CD4-positive, alpha-beta T cell treated with Interleukin-4 for 4 hours (primary cell): ENCODE data around the gene DNAJC25.
"Not testable (repeated sequence)": the region's sequence is repeated elsewhere in the genome, so short reads cannot be mapped to it uniquely, and the experiment has no call there.

Experiments
- DNase-seq: peaks from one replicate; pipeline ENCODE4 v3.0.0-alpha.2; 2020

Gene DNAJC25

GRCh38 chr9:111628411-111628810 lies 2.7 kb upstream of the DNAJC25 start:
- no peak for DNase-seq

DNA sequence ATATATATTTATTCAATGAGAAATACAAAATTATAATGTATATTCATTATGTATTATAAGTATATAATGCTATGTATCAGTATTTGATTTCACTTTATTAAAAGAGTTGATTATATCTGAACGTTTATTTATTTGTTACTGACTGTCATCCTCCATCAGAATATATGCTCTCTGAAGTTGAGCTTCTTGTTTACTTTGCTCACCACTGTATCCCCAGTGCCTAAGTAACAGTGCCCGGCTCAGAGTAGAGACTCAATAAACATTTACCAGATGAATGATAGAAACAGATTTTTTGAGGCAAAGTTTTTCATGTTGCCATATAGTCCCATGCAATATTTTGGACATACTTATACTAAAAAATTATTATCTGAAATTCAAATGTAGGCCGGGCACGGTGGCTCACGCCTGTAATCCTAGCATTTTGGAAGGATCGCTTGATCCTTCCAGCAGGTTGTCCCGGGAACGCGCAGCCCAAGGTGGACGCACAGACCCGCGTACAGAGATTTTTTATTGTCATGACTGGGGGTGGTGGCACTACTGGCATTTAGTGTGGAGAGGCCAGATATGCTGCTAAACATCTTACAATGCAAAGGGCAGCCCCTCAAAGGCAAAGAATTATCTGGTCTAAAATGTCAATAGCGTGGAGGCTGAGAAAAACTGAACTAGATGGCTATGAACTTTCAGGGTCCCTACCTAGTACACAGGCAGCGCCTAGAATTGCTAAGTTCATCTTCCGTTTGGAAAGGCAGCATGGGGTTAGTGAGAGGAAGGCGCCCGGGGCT lies 761 bp upstream of the DNAJC25 start:
- no peak for DNase-seq

- DNase-seq, result no peak
Measured at GRCh38 chr9:111630964-111631213, 245 bp upstream of the DNAJC25 start.

GRCh38 chr9:111632060-111632459 lies 926 bp downstream of the DNAJC25 start:
- no peak for DNase-seq

DNA sequence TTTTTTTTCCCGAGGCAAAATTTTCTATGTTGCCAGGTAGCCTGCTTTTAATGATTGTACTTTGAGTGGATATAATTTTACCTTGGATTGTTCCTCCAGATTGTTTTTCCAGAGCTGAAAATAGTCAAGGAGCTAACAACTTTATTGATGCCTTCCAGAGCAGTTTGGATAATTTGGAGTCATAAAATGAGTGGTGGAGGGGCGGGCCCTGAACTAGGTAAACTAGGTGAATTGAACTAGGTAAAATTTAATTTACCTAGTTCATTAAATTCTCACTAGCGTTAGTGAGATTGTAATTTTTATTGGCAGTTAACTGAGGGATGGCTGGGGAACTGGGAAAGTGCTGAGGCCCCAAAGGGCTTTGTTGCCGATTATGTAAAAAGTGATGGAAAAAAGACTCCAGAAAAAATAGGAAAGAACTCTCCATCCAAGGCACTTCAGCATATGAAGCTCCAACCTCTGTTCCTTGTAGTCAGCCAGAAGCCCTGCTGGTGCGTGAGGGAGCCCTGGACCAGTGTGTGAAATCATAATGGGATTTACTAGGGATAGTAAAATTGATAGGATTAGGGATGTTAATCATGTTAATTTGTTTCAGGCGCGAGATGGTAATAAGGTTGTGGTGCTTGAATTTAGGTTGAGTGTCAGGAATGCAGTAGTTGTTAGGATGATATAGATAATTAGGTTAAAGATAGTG lies 1.7 kb downstream of the DNAJC25 start:
- DNase-seq, result no peak

GRCh38 chr9:111633389-111633736 lies 2.2 kb downstream of the DNAJC25 start:
- no peak for DNase-seq

GRCh38 chr9:111634860-111635259 lies 3.7 kb downstream of the DNAJC25 start:
- no peak for DNase-seq

- no peak for DNase-seq
Measured at GRCh38 chr9:111637421-111637950, 6.4 kb downstream of the DNAJC25 start.

DNA sequence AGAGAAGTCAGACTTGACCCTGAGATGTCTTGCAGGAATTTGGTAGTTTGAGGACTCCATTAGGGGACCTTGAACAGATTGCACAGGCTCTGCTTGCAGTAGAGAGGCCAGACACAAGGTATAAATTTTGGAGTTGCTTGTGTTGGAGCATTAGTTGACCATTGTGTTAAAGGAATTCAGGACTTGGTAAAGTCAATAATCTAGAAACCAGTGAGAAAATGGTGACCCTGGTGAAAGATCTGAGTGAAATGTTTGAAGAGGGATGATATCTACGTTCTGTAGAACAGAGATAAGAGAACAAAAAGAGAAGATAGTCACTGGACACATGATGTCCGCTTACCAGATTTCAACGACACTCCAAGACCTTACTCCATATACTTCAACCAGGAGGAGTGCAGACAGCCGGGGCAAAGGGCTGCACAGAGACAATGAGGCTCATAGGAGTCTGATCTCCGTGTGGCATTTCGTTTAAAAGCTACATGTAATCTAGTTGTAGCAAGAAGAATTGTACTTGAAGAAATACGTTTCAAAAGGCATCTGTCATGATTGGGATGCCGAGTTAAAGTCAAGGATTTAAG lies 13.2 kb downstream of the DNAJC25 start:
- no peak for DNase-seq

- DNase-seq, result no peak
Measured at GRCh38 chr9:111645806-111646205, 14.7 kb downstream of the DNAJC25 start.

GRCh38 chr9:111646417-111646816 lies 15.3 kb downstream of the DNAJC25 start:
- DNase-seq, result no peak

GRCh38 chr9:111648066-111648465 lies 16.9 kb downstream of the DNAJC25 start:
- DNase-seq, result no peak

DNA sequence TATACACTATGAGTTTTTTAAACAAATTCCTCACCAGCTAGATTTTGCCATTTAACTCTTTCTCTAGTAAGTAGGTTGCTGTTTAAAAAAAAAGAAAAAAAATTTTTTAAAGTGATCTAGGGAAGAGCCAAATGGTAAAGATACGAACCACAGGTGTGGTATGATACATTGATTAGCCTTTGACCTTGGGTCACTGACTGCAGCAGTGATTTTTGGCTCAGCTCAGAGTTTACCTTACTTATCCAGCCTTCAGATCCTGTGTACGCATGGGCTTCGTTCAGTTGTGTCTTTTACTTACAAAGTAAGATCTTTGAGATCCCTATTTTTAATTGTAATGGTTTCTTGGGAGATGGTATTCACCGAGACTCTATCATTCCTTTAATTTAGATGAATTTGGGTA lies 17.9 kb downstream of the DNAJC25 start:
- DNase-seq, result no peak

- DNase-seq, result no peak
Measured at GRCh38 chr9:111657051-111657450, 25.9 kb downstream of the DNAJC25 start.

DNA sequence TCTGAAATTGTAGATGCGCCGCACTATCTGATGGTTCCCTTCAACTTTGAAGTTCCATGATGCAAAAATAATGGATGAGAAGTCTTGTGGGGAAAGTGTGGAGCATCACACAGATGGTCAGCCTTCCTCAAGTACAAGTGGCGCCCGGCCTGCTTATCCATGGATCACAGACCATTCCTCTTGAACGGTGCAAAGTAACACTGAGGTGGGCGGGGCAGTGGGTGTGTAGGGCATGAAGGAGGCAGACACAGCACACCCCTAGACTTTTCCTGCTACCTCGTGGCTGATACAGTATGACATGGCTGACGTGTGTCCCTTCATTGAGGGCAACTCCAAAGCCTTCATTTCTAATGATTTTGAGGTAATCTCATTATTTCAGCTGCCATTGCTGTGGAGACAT lies 27.8 kb downstream of the DNAJC25 start:
- no peak for DNase-seq

DNA sequence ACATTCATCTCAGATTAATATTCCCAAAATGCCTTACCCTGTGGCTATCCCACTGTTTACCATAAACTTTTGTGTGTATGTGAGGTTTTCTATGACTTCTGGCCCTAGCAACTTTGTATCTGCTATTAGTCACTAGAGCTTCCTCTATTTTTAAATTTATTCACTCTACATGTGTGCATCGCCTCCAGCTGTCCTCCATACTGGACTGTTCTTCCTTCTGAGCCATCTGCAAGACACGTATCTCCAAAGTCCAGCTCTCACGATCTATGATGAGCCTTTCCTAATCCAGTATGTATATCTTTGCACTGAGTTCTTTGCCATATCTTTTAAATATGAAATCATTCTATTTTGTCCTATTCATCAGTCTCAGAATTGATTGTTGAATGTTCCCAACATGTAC lies 28.6 kb downstream of the DNAJC25 start:
- DNase-seq, result no peak

- peak; percentile 47 for DNase-seq
Measured at GRCh38 chr9:111661150-111661801, 30.1 kb downstream of the DNAJC25 start, which contains the start of gene GNG10. GNG10 (plus strand) TSS chr9:111661605; CDS start chr9:111661635, 30 bp downstream.

GRCh38 chr9:111661802-111662521 lies 30.8 kb downstream of the DNAJC25 start:
- DNase-seq, result peak; percentile 14

DNA sequence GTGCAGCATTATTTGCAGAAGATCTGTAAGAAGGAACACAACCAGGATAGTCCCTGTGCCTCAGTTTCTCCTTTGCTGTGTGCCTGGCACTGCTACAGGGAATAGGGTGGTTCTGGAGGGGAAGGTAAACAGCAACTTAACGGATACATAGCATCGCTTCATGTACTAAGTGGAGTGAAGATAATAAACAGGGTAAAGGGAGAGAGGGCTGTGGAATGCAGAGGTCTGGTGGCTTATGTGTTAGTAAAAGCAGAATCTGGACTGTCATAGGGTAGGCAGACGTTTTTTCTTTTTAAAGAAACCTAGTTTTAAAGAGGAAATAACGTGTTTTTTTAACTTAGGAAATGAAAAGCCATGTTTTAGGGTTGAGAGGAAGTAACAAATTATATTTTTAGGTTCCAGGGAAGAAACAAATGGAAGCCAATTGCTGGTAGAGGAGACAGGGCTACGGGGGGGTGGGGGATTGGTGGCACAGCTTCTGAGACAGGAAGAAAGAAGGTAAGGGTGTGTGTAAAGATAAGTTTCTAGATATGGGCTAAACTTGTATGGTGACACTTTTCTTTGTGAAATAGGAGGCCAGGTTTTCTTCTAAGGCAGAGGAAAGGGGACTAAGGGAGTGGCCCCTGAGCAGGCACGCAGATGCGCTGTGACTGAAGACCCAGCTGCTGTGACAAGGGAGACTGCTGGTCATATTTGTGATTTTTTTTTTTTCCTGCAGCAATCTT lies 31.6 kb downstream of the DNAJC25 start:
- peak; percentile 14 for DNase-seq

DNA sequence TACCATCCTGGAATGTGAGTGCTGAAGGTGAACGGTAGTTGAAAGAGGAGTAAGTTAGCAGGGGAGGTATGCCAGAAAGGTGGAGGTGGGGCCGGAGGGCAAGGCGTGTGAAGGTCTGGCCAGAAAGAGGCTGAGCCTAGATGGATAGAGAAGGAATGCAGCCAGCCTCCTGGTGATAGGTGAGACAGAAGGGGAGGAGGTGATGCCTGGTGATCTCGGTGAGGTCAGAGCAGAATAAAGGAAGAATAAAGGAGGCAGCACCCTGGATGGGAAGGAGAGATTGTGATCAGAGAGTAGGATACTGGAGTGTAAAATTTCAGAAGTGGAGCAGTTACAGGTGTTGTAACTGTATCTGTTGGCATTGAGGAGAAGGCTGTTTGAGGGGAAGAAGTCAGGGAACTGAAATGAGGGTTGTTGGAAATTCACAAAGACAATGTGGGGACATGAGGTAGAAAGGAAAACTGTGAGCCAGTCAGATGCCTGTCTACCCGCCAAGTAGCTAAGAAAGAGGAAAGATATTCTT lies 32.2 kb downstream of the DNAJC25 start:
- DNase-seq, result no peak

GRCh38 chr9:111668026-111668573 lies 37.0 kb downstream of the DNAJC25 start:
- DNase-seq, result no peak

DNA sequence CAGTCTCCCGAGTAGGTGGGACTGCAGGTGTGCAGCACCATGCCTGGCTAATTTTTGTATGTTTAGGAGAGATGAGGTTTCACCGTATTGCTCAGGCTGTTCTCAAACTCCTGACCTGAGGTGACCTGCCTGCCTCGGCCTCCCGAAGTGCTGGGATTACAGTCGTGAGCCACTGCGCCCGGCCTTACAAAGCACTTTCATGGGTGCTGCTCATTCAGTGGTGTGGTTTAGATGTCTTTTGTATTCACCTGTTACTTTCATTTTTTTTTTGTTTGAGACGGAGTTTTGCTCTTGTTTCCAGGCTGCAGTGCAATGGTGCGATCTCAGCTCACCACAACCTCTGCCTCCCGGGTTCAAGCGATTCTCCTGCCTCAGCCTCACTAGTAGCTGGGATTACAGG lies 37.5 kb downstream of the DNAJC25 start:
- not testable (repeated sequence) for DNase-seq
